ENCODE results near the gene TESK2.

DNA sequence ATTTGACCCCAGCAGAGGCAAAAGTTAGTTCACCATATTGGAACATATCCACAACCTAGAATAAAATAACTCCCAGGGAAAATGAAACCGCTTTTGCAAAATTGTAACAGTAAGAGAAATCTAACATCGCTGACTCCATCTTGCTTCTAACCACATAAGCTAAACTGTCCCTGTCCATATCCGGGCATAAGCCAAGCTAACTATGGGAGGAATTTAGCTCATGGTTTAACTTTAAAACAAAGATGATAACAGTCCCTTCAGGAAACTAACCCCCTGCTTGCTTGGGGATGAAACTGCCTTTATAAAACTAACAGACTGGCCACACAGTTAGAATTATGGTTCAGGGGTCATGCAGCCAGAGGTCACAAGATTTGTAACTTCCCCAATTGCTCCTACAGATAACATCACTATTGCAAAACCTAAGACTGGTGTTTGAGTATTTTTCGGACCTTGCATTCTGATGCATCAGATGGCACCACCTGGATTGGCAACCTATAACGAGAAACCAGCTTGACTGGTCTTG is 46.3 kb downstream of the TESK2 start:
- TF ChIP-seq GATA2 (IDR thresholded peaks at IDR 0.05; ENCODE audit: low read depth, low read length) (no peak), GATA3 (IDR thresholded peaks at IDR 0.05; ENCODE audit: low read depth, low read length) (no peak)

Data from SH-SY5Y (cell line).